HG03135 (cell line): ENCODE measurements around the gene PRKAR2B.
"Not testable (repeated sequence)": the region's sequence is repeated elsewhere in the genome, so short reads cannot be mapped to it uniquely, and the experiment has no call there.

Experiments
- ATAC-seq: cut with Tn5 transposase; IDR thresholded peaks from one replicate; pipeline ENCODE4 v1.9.1; 2021; ENCODE audit warnings: mild to moderate bottlenecking, moderate library complexity; ENCODE audit not compliant: unreplicated experiment

Gene PRKAR2B

GRCh38 chr7:107151538-107151937 lies 107.0 kb downstream of the PRKAR2B start:
- ATAC-seq: no peak

GRCh38 chr7:107152011-107152410 lies 107.5 kb downstream of the PRKAR2B start:
- ATAC-seq: no peak

- ATAC-seq: no peak
These were observed 110.3 kb downstream of the PRKAR2B start for GRCh38 chr7:107154826-107155225.

- not testable (repeated sequence) for ATAC-seq
These were observed 111.2 kb downstream of the PRKAR2B start for GRCh38 chr7:107155726-107156125.

- no peak for ATAC-seq
These were observed 112.6 kb downstream of the PRKAR2B start for GRCh38 chr7:107157091-107157490.

GRCh38 chr7:107158028-107158427 lies 113.5 kb downstream of the PRKAR2B start:
- no peak for ATAC-seq

GRCh38 chr7:107160389-107160788 lies 115.9 kb downstream of the PRKAR2B start:
- no peak for ATAC-seq

GRCh38 chr7:107161415-107161814 lies 116.9 kb downstream of the PRKAR2B start:
- no peak for ATAC-seq

GRCh38 chr7:107162475-107162874 lies 118.0 kb downstream of the PRKAR2B start:
- ATAC-seq: no peak

GRCh38 chr7:107164092-107164491 lies 119.6 kb downstream of the PRKAR2B start:
- no peak for ATAC-seq

GRCh38 chr7:107165341-107165740 lies 120.8 kb downstream of the PRKAR2B start:
- ATAC-seq: no peak

- no peak for ATAC-seq
These were observed 122.4 kb downstream of the PRKAR2B start for GRCh38 chr7:107166736-107167426.

- ATAC-seq: no peak
These were observed 123.2 kb downstream of the PRKAR2B start for GRCh38 chr7:107167483-107168232.

- peak; percentile 87 for ATAC-seq
These were observed 124.0 kb downstream of the PRKAR2B start, which contains the start of gene HBP1 for GRCh38 chr7:107168233-107169119. Gene HBP1, plus strand, starts transcription at chr7:107169003. Its CDS starts 10,891 bp downstream, at chr7:107179894.

GRCh38 chr7:107169120-107170050 lies 124.9 kb downstream of the PRKAR2B start:
- peak; percentile 27 for ATAC-seq

GRCh38 chr7:107170051-107170915 lies 125.8 kb downstream of the PRKAR2B start:
- no peak for ATAC-seq

GRCh38 chr7:107171496-107171895 lies 127.0 kb downstream of the PRKAR2B start:
- no peak for ATAC-seq

- no peak for ATAC-seq
These were observed 127.9 kb downstream of the PRKAR2B start for GRCh38 chr7:107172276-107173032.
